GM23338 (cell line): ENCODE data around the gene DENND6A. TPM values are rescaled to one million over a fixed set of nuclear protein-coding genes. Genes with fewer than 3 reads are reported as not detected.

Experiments used
- ATAC-seq: fragments of 200-7000 bp; cut with Tn5 transposase; 3 replicates; pipeline ENCODE4 v1.9.1; 2020
- DNase-seq: peaks from one replicate; pipeline ENCODE4 v3.0.0-alpha.2; 2015; ENCODE audit warnings: low spot score
- H2AFZ ChIP-seq: fragments of 200-600 bp; sonication (generic); 2 replicates; pipeline ENCODE4 v1.8.0; 2016; ENCODE audit warnings: antibody characterized with exemption, mild to moderate bottlenecking, moderate library complexity
- H3F3A ChIP-seq: fragments of 200-600 bp; sonication (generic); replicated peaks from 2 replicates; pipeline ENCODE4 v1.8.0; 2017; ENCODE audit warnings: antibody characterized with exemption, mixed run types, low read depth
- H3K27ac ChIP-seq: fragments of 200-600 bp; sonication (generic); 2 replicates; pipeline ENCODE4 v1.6.1; 2016; ENCODE audit warnings: low read depth
- H3K27me3 ChIP-seq: fragments of 200-600 bp; sonication (generic); 2 replicates; pipeline ENCODE4 v1.8.0; 2016; ENCODE audit warnings: mild to moderate bottlenecking, mixed run types, moderate library complexity; ENCODE audit not compliant: insufficient read depth
- H3K36me3 ChIP-seq: fragments of 200-600 bp; sonication (generic); 2 replicates; pipeline ENCODE4 v1.8.0; 2016; ENCODE audit warnings: mild to moderate bottlenecking; ENCODE audit not compliant: insufficient read depth
- H3K4me1 ChIP-seq: fragments of 200-600 bp; sonication (generic); 2 replicates; pipeline ENCODE4 v1.8.0; 2016; ENCODE audit warnings: mild to moderate bottlenecking, moderate library complexity; ENCODE audit not compliant: insufficient read depth
- H3K4me2 ChIP-seq: fragments of 200-600 bp; sonication (generic); 2 replicates; pipeline ENCODE4 v1.7.1; 2017; ENCODE audit warnings: mixed run types
- H3K4me3 ChIP-seq: fragments of 200-600 bp; sonication (generic); 2 replicates; pipeline ENCODE4 v1.6.1; 2016; ENCODE audit warnings: mixed run types
- H3K79me2 ChIP-seq: fragments of 200-600 bp; sonication (generic); replicated peaks from 2 replicates; pipeline ENCODE4 v1.8.0; 2017; ENCODE audit warnings: mild to moderate bottlenecking; ENCODE audit not compliant: insufficient read depth
- H3K9me2 ChIP-seq: fragments of 200-600 bp; sonication (generic); 2 replicates; pipeline ENCODE4 v1.8.0; 2017; ENCODE audit not compliant: insufficient read depth
- H4K20me1 ChIP-seq: fragments of 200-600 bp; sonication (generic); replicated peaks from 2 replicates; pipeline ENCODE4 v1.8.0; 2017; ENCODE audit warnings: mild to moderate bottlenecking; ENCODE audit not compliant: insufficient read depth
- H3K27ac Mint-ChIP-seq: 2 replicates; pipeline ENCODE4 v1.8.0; 2020; ENCODE audit warnings: inconsistent platforms, mild to moderate bottlenecking, moderate library complexity, mixed read lengths
- H3K27me3 Mint-ChIP-seq: 3 replicates; pipeline ENCODE4 v1.8.0; 2022; ENCODE audit warnings: low read depth, mild to moderate bottlenecking, moderate library complexity, mixed read lengths, inconsistent platforms; ENCODE audit not compliant: insufficient read depth, poor library complexity
- H3K36me3 Mint-ChIP-seq: 3 replicates; pipeline ENCODE4 v1.8.0; 2021; ENCODE audit warnings: low read depth, mild to moderate bottlenecking, inconsistent platforms, moderate library complexity, mixed read lengths
- H3K4me1 Mint-ChIP-seq: 3 replicates; pipeline ENCODE4 v1.8.0; 2020; ENCODE audit warnings: mild to moderate bottlenecking, inconsistent platforms, mixed read lengths
- H3K4me3 Mint-ChIP-seq: 3 replicates; pipeline ENCODE4 v1.8.0; 2021; ENCODE audit warnings: moderate library complexity, mild to moderate bottlenecking, inconsistent platforms, mixed read lengths
- H3K9me3 Mint-ChIP-seq: 3 replicates; pipeline ENCODE4 v1.8.0; 2020; ENCODE audit warnings: moderate library complexity, mild to moderate bottlenecking, inconsistent platforms, mixed read lengths
- CTCF ChIP-seq, 2 experiments: fragments of 200-600 bp in 1 of 2; sonication (generic) in 1 of 2; conservative IDR thresholded peaks; 2 replicates each; pipeline versions ENCODE4 v1.5.1 to v1.6.1; 2016 to 2017; ENCODE audit warnings: antibody characterized with exemption in 2 of 2, low read depth in 2 of 2, mild to moderate bottlenecking in 2 of 2, moderate library complexity in 1 of 2
- STAT1 ChIP-seq: IDR thresholded peaks from one replicate; pipeline ENCODE4 v1.6.1; 2016; ENCODE audit warnings: antibody characterized with exemption; ENCODE audit not compliant: unreplicated experiment
- polyA plus RNA-seq: library from polyadenylated mRNA; unstranded; fragments of >200 nt; fragmentation: Nextera tagmentation; extraction: Ambion mirVana; gene quantifications from 2 replicates; pipeline ENCODE4 v1.2.1, GENCODE V29; 2016
- total RNA-seq: library from RNA; depleted of rRNA; stranded (reverse); fragments of >200 nt; shearing (Covaris generic); gene quantifications from 2 replicates; pipeline ENCODE4 v1.2.3, GENCODE V29; 2014
- TF ChIP-seq, protein P1 (sequence below): fragments of 250-450 bp; sonication (Bioruptor Pico); IDR thresholded peaks from 2 replicates; pipeline ENCODE4 v1.5.0; 2020; ENCODE audit warnings: mild to moderate bottlenecking, moderate library complexity
- TF ChIP-seq, protein P2 (sequence below): IDR thresholded peaks from one replicate; pipeline ENCODE4 v1.6.1; 2018; ENCODE audit warnings: antibody characterized with exemption; ENCODE audit not compliant: unreplicated experiment

Gene DENND6A
- total and polyA plus RNA-seq, 2 experiments from 2014 or later = 7.5 to 17.5 TPM

- TF ChIP-seq, protein P1, sequence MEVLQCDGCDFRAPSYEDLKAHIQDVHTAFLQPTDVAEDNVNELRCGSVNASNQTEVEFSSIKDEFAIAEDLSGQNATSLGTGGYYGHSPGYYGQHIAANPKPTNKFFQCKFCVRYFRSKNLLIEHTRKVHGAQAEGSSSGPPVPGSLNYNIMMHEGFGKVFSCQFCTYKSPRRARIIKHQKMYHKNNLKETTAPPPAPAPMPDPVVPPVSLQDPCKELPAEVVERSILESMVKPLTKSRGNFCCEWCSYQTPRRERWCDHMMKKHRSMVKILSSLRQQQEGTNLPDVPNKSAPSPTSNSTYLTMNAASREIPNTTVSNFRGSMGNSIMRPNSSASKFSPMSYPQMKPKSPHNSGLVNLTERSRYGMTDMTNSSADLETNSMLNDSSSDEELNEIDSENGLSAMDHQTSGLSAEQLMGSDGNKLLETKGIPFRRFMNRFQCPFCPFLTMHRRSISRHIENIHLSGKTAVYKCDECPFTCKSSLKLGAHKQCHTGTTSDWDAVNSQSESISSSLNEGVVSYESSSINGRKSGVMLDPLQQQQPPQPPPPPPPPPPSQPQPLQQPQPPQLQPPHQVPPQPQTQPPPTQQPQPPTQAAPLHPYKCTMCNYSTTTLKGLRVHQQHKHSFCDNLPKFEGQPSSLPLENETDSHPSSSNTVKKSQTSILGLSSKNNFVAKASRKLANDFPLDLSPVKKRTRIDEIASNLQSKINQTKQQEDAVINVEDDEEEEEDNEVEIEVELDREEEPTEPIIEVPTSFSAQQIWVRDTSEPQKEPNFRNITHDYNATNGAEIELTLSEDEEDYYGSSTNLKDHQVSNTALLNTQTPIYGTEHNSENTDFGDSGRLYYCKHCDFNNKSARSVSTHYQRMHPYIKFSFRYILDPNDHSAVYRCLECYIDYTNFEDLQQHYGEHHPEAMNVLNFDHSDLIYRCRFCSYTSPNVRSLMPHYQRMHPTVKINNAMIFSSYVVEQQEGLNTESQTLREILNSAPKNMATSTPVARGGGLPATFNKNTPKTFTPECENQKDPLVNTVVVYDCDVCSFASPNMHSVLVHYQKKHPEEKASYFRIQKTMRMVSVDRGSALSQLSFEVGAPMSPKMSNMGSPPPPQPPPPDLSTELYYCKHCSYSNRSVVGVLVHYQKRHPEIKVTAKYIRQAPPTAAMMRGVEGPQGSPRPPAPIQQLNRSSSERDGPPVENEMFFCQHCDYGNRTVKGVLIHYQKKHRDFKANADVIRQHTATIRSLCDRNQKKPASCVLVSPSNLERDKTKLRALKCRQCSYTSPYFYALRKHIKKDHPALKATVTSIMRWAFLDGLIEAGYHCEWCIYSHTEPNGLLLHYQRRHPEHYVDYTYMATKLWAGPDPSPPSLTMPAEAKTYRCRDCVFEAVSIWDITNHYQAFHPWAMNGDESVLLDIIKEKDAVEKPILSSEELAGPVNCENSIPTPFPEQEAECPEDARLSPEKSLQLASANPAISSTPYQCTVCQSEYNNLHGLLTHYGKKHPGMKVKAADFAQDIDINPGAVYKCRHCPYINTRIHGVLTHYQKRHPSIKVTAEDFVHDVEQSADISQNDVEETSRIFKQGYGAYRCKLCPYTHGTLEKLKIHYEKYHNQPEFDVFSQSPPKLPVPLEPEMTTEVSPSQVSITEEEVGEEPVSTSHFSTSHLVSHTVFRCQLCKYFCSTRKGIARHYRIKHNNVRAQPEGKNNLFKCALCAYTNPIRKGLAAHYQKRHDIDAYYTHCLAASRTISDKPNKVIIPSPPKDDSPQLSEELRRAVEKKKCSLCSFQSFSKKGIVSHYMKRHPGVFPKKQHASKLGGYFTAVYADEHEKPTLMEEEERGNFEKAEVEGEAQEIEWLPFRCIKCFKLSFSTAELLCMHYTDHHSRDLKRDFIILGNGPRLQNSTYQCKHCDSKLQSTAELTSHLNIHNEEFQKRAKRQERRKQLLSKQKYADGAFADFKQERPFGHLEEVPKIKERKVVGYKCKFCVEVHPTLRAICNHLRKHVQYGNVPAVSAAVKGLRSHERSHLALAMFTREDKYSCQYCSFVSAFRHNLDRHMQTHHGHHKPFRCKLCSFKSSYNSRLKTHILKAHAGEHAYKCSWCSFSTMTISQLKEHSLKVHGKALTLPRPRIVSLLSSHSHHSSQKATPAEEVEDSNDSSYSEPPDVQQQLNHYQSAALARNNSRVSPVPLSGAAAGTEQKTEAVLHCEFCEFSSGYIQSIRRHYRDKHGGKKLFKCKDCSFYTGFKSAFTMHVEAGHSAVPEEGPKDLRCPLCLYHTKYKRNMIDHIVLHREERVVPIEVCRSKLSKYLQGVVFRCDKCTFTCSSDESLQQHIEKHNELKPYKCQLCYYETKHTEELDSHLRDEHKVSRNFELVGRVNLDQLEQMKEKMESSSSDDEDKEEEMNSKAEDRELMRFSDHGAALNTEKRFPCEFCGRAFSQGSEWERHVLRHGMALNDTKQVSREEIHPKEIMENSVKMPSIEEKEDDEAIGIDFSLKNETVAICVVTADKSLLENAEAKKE (CRISPR knock-in tag) = no peak
- TF ChIP-seq STAT1 = no peak
Observed at GRCh38 chr3:57604971-57605370, 87.9 kb downstream of the DENND6A start (continued).

DNA sequence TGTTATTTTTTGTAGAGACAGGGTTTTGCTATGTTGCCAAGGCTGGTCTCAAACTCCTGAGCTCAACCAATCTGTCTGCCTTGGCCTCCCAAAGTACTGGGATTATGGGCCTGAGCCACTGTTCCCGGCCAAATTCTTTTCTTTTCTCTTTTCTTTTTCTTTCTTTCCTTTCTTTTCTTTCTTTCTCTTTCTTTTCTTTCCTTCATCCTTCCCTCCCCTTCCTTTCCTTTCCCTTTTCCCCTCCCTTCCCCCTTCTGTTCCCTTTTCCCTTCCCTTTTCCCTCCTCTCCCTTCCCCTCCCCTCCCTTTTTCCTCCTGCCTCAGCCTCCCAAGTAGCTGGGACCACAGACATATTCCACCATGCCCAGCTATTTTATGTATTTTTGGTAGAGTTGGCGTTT lies 92.7 kb downstream of the DENND6A start:
- no peak overlapping the region for H3K4me2 ChIP-seq
- Mint-ChIP-seq H3K4me1 (peaks cover 15% of the 10 kb centered on the region), H3K36me3 (peaks cover 25% of the 10 kb centered on the region; the same call in 2 of the 3 replicates), H3K4me3 (no peak overlapping the region), H3K27ac (no peak overlapping the region), H3K27me3 (peaks cover 13% of the 10 kb centered on the region), H3K9me3 (peaks cover 6% of the 10 kb centered on the region; the same call in 2 of the 3 replicates)
- H3K4me3 ChIP-seq = no peak overlapping the region
- peaks cover 17% of the 10 kb centered on the region for H3K79me2 ChIP-seq
- ATAC-seq (no peak), DNase-seq (no peak)
- H3K27ac ChIP-seq = 0 out of 2 replicates have a peak overlapping the region, but pooled peaks have one; percentile 46
- H2AFZ ChIP-seq = no peak overlapping the region
- 0 out of 2 replicates have a peak, but pooled peaks cover 3% of the 10 kb centered on the region for H3K9me2 ChIP-seq
- no peaks in the 10 kb centered on the region for H3K27me3 ChIP-seq
- TF ChIP-seq, protein P2, sequence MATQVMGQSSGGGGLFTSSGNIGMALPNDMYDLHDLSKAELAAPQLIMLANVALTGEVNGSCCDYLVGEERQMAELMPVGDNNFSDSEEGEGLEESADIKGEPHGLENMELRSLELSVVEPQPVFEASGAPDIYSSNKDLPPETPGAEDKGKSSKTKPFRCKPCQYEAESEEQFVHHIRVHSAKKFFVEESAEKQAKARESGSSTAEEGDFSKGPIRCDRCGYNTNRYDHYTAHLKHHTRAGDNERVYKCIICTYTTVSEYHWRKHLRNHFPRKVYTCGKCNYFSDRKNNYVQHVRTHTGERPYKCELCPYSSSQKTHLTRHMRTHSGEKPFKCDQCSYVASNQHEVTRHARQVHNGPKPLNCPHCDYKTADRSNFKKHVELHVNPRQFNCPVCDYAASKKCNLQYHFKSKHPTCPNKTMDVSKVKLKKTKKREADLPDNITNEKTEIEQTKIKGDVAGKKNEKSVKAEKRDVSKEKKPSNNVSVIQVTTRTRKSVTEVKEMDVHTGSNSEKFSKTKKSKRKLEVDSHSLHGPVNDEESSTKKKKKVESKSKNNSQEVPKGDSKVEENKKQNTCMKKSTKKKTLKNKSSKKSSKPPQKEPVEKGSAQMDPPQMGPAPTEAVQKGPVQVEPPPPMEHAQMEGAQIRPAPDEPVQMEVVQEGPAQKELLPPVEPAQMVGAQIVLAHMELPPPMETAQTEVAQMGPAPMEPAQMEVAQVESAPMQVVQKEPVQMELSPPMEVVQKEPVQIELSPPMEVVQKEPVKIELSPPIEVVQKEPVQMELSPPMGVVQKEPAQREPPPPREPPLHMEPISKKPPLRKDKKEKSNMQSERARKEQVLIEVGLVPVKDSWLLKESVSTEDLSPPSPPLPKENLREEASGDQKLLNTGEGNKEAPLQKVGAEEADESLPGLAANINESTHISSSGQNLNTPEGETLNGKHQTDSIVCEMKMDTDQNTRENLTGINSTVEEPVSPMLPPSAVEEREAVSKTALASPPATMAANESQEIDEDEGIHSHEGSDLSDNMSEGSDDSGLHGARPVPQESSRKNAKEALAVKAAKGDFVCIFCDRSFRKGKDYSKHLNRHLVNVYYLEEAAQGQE = no peak
- no peak for TF ChIP-seq CTCF (conservative IDR thresholded peaks at IDR 0.05; ENCODE audit: low read depth in 2 of 2)
- no peaks in the 10 kb centered on the region; the same call in 1 of the 2 replicates for H3K36me3 ChIP-seq
- H3K4me1 ChIP-seq = peaks cover 14% of the 10 kb centered on the region
- 0 out of 2 replicates have a peak, but pooled peaks cover 5% of the 10 kb centered on the region for H3F3A ChIP-seq
- H4K20me1 ChIP-seq = peaks cover 11% of the 10 kb centered on the region
